Measurements from ENCODE around the gene DUXB.

GRCh38 chr16:75732871-75733270 lies 31.6 kb upstream of the DUXB start:
- TF ChIP-seq POLR2AphosphoS5 (IDR thresholded peaks at IDR 0.05) (no peak), CTCF (IDR thresholded peaks at IDR 0.05) (no peak)
